Stimulated activated CD4-positive, alpha-beta T cell treated with anti-CD3 and anti-CD28 coated beads, Interleukin-1b, Interleukin-23, amount 100 ng/mL, for 24 hours (primary cell): ENCODE measurements around the gene NRP1.

Experiments
- DNase-seq, 4 experiments: peaks; one replicate each; pipeline ENCODE4 v3.0.0-alpha.2; 2020; ENCODE audit warnings: low read depth in 4 of 4, low spot score in 1 of 4

The NRP1 gene

DNA sequence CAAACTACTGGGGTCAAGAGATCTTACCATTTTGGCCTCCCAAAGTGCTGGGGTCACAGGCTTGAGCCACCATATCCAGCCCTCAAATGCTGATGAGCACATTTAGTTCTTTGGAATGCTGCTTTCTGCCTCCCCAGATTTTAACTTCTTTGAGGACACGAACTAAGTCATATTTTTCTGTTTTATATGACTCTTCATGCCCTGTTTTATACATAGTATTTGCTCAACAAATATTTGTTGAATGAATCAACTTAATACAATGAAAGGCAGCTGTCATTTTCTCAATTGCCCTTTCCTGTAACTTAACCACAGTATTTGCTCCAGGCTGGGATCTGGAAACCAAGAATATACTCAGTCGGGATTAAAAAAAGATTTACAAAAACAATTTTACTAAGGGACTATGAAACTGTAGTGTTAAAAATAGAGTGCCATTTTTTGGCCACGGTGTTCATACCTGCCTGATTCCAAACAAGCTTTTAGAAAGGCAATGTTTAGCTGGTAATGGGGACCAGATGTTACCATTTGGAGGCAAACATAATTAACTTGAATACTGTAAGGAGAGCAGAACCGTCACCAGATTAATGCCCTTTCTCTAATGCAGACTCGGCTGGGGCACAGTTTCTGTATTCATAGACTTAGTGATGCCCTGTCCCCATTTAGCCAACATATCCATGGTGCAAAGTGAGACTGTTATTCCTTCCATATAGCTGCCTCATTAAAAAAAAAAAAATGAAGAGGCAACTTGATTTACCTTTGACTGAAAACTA is 117.6 kb downstream of the NRP1 start:
- no peak for DNase-seq

- no peak for DNase-seq
Observed at GRCh38 chr10:33215635-33216034, 118.8 kb downstream of the NRP1 start.

DNA sequence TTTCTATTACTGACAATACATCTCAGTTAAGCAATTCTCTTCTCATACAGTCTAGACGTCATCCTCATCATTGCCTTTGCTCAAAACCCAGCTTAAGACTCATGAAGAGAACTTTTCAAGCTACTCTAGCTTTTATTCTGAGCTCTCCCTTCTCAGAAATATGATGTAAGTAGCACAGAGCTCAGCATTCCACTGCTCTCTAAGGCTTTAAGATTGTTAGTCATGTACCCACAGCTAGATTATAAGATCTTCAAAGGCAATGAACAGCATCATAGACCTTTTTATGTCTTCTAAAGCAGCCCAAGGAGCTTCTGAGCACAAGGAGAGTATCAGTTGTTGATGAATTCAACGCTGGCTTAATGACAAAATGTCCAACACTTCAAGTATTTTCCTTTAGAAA is 119.3 kb downstream of the NRP1 start:
- DNase-seq, result no peak

DNA sequence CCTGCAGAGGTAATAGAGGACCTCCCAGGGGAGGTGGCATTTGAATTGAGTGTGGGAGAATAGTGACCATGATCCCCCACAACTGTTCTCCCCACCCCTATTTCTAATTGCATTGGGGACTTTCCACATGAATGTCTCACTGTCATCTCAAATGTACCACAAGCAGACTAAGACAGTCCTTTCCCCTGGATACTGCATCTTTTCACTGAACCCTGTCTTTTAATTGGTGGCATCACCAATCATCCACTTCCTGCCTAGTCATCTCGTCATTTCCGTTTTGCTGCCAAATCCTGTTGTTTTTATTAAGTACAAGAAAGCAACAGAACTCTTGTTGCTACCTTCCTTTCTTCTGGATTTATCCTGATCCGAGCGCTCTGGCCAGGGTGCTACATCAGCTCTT is 120.3 kb downstream of the NRP1 start:
- no peak for DNase-seq

- no peak for DNase-seq
Observed at GRCh38 chr10:33212061-33212748, 122.3 kb downstream of the NRP1 start.

DNA sequence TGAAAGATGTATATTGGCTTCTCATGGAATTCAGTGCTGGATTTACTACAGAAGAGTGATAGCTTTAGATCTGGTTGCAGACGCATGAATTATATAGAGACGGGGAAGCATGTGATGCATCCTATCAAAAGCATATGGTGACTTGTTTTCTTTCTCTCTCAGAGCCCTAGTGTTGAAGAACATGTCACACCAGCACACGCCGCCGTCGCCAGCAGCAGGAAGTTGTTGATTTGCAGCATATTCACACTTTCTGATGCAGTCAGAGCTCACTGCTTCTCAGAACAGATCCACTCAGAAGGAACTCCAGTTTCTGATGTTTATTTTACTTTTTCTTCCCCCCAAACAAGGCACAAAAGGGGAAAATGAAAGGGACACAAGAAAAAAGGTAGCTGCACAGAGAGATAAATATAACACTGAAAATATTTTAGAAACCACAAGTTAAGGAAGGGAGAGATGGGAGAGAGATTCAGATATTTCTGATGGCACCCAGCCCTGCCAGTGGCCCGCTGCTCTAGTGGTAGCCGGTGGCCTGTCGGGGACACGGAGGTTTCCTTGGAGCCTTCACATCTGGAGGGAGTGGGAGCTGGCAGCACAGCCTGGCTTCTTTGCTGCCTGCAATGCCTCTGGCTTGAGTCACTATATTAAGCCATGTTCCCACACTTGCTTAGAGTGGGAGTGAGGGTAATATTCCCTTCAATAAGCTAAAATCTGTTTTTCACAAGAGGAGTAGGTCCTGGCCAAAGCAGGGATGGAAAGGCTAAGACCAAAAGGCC is 123.2 kb downstream of the NRP1 start:
- DNase-seq, result peak in 1 of 4 experiments; percentile 0

- no peak for DNase-seq
Observed at GRCh38 chr10:33209802-33210201, 124.7 kb downstream of the NRP1 start.

- DNase-seq, result no peak
Observed at GRCh38 chr10:33208166-33208565, 126.3 kb downstream of the NRP1 start.

- DNase-seq, result no peak
Observed at GRCh38 chr10:33204031-33204430, 130.4 kb downstream of the NRP1 start.

DNA sequence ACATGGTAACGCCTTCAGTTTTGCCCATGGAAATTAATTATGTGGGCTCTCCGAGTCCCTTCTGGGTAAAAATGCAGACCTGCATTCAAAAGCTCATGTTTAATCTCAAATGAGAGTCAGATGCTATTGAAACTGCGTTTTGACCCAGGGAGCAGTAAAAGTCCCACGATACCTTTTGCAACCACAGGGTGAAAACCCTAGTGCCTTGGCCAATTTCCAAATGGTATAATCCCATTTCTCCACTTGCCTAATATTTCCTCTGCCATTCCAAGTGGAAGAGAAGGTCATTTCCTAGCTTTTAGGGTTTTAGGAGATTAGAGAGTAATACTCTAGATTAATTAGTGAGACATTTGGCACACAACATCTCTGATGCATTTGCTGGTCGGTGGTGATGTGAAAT is 132.5 kb downstream of the NRP1 start:
- DNase-seq, result no peak

GRCh38 chr10:33201056-33201780 is 133.2 kb downstream of the NRP1 start:
- no peak for DNase-seq

DNA sequence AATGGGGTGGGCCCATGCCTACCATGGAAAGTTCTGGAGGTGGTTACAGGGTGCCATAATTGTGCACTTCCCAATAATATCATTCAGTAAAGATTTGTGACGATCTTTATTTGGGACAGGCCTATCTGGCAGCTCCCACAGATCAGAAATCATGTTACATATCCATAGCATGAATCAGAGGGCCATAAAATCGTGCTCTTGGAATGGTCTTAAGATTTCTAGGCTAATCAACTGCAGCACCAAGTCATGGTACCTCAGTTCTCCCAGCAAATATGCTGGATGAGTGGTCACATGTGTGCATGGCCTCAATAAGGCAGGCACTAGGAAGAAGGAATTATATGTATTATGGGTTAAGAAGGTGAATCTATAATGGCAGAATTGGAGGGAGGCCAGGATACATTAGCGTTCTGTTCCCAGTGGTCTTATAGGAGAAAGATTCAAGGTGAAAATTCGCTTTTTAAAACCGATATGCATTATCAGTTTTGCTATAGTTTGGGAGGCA is 134.7 kb downstream of the NRP1 start:
- DNase-seq, result no peak

DNA sequence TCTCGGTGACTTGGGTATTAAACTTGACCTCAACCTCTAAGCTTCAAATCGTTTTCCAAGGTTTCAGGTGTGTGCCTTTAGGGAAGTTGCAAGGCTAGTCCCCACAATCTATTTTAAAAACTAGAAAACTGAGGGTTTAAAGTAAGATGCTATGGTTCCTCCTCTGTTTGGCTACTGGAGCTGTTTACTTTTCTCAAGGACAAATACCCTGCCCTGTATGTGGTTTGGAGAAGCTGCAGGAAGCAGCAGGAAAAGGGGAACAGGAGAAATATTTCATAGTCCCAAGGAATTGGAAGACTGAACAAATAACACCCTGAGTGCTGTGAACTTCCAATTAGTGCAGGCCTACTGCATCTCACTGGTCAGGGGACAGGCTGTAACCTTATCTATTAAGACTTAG is 135.9 kb downstream of the NRP1 start:
- no peak for DNase-seq

- no peak for DNase-seq
Observed at GRCh38 chr10:33196710-33197491, 137.6 kb downstream of the NRP1 start.

DNA sequence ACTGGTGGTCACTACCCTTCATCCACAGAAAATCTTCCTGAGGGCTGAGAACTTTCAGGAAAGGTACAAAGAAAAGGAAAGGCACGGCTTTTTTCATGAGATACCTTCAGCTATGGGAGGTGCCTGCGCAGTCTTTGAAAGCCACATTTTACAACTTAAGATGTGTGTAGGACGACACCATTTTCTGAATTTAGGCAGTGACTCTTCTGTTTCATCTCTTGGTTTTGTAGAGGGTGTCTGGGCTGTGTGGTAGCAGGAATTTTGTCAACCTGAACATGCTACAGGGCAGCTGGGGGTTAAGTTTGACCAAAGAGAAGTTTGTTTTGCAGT is 138.1 kb downstream of the NRP1 start:
- DNase-seq, result no peak

DNA sequence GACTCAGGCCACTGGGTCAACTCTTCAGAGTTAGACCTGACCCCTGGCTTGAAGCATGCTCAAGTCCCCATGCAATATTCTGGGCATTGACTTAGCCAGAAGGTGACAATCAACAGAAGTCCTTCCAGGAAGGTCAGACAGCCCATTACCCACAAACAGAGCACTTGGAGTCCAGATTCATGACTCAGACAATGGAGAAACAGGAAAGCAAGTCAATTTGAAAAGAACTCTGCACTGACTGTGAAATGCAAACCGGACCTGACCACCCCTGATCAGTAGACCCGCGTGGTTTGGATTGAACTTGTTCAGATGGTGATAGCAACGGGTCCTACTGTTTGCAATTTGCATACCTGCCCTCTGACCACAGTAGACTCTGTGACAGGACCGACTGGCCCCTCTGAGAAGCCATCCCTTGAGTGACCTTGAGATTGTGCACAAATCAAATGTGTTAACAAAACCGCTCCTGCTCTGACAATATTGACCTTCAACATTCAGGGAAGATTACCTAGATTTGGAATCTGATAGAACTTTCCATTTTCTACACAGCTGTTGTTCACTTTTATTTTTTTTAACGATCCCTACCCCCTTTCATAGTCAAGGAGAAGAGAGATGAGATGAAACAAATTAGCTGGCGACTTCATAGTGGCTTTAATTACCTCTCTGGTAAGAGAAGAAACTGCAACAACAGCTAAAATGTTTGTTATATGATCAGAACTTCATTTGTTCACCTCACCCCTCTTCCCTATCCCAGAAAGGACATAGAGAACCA is 138.7 kb downstream of the NRP1 start:
- DNase-seq, result no peak

- DNase-seq, result no peak
Observed at GRCh38 chr10:33193701-33194521, 140.6 kb downstream of the NRP1 start.

DNA sequence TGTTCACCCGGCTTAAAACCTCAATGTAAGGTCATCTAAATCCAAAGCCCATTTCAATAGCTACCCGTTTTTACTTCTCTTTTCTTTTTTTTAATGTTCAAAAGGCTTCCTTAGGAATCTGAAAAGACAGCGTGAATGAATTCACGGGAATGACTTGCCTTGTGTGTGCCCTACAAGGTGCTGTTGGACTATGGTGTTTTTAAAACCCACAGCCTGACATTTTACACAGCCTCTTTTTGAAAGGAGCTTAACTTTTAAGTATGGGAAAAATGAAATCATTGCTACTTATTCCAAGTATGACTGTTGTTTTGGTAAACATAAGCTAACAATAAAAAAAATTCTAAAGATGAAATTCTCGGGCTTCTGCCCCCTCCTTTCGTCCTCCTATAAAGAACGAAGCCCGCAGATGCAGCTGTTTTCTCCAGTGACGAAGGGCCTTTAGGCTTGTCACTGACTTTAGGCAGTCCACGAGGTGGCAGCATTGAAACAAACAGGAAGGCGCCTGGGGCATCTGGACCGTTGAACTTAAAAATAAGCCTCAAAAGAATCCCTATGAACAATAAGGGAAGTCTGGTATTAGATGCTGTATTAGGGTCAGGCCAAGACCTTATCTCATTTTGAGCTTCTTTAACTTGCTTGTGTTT is 141.3 kb downstream of the NRP1 start:
- DNase-seq, result peak; percentile 41 to 65 (median 55)
